Left lung (tissue), 10 donors: ENCODE results near the gene MLXIPL. TPM values are rescaled to one million over a fixed set of nuclear protein-coding genes. Genes with fewer than 3 reads are reported as not detected.

ENCODE experiments used
- ATAC-seq: fragments of 200-7000 bp; cut with Tn5 transposase; one replicate; pipeline ENCODE4 v1.9.1; 2020; ENCODE audit warnings: moderate library complexity
- DNase-seq, 4 donors: peaks; one replicate each; pipeline ENCODE4 v3.0.0-alpha.2; 2013 to 2020
- H3K27ac ChIP-seq, 2 donors: fragments of 200-600 bp; sonication (generic) in 1 of 2; one replicate each; pipeline versions ENCODE4 v1.5.0 to v1.8.0; 2020 to 2021
- H3K27me3 ChIP-seq, 2 donors: fragments of 200-600 bp; sonication (generic) in 1 of 2; one replicate each; pipeline versions ENCODE4 v1.5.0 to v1.8.0; 2020 to 2021
- H3K36me3 ChIP-seq, 2 donors: fragments of 200-600 bp; sonication (generic) in 1 of 2; one replicate each; pipeline versions ENCODE4 v1.5.0 to v1.8.0; 2020 to 2021
- H3K4me1 ChIP-seq, 2 donors: fragments of 200-600 bp; one replicate each; pipeline ENCODE4 v1.8.0; 2021
- H3K4me3 ChIP-seq, 2 donors: fragments of 200-600 bp; sonication (generic) in 1 of 2; one replicate each; pipeline versions ENCODE4 v1.5.0 to v1.8.0; 2020 to 2021; ENCODE audit warnings: mild to moderate bottlenecking in 1 of 2
- H3K9me3 ChIP-seq, 2 donors: fragments of 200-600 bp; sonication (generic) in 1 of 2; one replicate each; pipeline versions ENCODE4 v1.5.0 to v1.8.0; 2020 to 2021
- intact Hi-C, 2 donors: fragments of 100-400 bp; cut with DNase I; formaldehyde crosslinking; loops; one replicate each; pipeline versions ENCODE4 v1.11.2 to v1.14.2; 2022
- polyA plus RNA-seq, 6 donors: library from polyadenylated mRNA; unstranded; fragments of 120-200 nt; gene quantifications; one replicate each; pipeline ENCODE4 v1.2.1, GENCODE V29; 2013; ENCODE audit not compliant: insufficient read length in 6 of 6
- total RNA-seq, 2 donors: library from RNA; stranded (reverse); fragmentation: NEBNext Ultra II Directional; extraction: Animal tissue kit (Norgen Biotek cat#: 25700); gene quantifications; one replicate each; pipeline ENCODE4 v1.2.1, GENCODE V29; 2021
- TF ChIP-seq, protein P1 (sequence below), 2 donors: fragments of 200-600 bp; sonication (generic) in 1 of 2; IDR thresholded peaks; one replicate each; pipeline versions ENCODE4 v1.5.0 to v1.8.0; 2021; ENCODE audit warnings: antibody characterized with exemption in 2 of 2
- donor health status: DM: no; HTN: yes; CAD: no.
- donor health status: DM: no; HTN: no; CAD: no.

The MLXIPL gene
- total and polyA plus RNA-seq, 8 donors = 0.67 to 6.2 (median 2.5) TPM

DNA sequence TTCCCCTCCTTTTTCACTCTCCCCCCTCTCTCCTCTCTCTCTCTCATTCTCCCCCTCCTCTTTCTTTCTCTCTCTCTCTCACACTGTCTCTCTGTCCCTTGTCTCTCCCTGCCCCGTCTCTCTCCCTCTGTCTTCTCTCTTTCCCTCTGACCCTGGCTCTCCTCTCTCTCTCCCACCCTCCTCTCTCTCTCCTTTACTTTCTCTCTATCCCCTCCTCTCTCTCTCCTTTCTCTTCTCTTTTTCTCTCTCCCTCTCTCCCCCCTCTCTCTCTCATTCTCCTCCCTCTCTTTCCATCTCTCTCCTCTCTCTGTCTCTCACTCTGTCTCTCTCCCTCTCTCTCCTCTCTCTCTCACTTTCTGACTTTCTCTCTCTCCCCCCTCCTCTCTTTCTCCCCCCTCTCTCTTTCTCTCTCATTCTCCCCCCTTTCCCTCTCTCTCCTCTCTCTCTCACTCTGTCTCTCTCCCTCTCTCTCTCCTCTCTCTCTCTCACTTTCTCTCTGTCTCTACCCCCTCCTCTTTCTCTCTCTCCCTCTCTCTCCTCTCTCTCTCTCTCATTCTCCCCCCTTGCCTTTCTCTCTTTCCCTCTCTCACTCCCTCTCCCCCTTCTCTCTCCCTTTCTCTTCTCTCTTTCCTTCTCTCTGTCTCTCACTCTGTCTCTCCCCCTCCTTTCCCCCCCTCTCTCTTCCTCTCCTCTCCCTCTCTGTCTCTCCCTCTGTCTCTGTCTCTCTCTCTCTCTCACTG, 24.4 kb upstream of the MLXIPL start:
- DNase-seq (no peak), ATAC-seq (no peak)
- H3K27me3 ChIP-seq = peaks cover 18 to 95% of the 10 kb centered on the region in 2 donors
- no peaks in the 10 kb centered on the region for H3K9me3 ChIP-seq
- no peaks in the 10 kb centered on the region for H3K36me3 ChIP-seq
- H3K27ac ChIP-seq = no peak overlapping the region
- H3K4me1 ChIP-seq = peaks cover 0 to 8% of the 10 kb centered on the region in 2 donors
- intact Hi-C loops = no loop called here
- TF ChIP-seq, protein P1, sequence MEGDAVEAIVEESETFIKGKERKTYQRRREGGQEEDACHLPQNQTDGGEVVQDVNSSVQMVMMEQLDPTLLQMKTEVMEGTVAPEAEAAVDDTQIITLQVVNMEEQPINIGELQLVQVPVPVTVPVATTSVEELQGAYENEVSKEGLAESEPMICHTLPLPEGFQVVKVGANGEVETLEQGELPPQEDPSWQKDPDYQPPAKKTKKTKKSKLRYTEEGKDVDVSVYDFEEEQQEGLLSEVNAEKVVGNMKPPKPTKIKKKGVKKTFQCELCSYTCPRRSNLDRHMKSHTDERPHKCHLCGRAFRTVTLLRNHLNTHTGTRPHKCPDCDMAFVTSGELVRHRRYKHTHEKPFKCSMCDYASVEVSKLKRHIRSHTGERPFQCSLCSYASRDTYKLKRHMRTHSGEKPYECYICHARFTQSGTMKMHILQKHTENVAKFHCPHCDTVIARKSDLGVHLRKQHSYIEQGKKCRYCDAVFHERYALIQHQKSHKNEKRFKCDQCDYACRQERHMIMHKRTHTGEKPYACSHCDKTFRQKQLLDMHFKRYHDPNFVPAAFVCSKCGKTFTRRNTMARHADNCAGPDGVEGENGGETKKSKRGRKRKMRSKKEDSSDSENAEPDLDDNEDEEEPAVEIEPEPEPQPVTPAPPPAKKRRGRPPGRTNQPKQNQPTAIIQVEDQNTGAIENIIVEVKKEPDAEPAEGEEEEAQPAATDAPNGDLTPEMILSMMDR (IDR thresholded peaks at IDR 0.05) = no peak
- H3K4me3 ChIP-seq = no peak overlapping the region

GRCh38 chr7:73647725-73648592, 23.6 kb upstream of the MLXIPL start:
- Histone ChIP-seq H3K4me1 (peaks cover 0 to 8% of the 10 kb centered on the region in 2 donors), H3K9me3 (no peaks in the 10 kb centered on the region), H3K36me3 (no peaks in the 10 kb centered on the region), H3K27ac (no peak overlapping the region), H3K4me3 (peak overlapping the region; percentile 15 to 19), H3K27me3 (peaks cover 18 to 100% of the 10 kb centered on the region in 2 donors)
- DNase-seq (peak in 1 of 4 donors; percentile 21), ATAC-seq (peak; percentile 79)
- TF ChIP-seq, protein P1 (IDR thresholded peaks at IDR 0.05) = no peak
- intact Hi-C loops = no loop called here

DNA sequence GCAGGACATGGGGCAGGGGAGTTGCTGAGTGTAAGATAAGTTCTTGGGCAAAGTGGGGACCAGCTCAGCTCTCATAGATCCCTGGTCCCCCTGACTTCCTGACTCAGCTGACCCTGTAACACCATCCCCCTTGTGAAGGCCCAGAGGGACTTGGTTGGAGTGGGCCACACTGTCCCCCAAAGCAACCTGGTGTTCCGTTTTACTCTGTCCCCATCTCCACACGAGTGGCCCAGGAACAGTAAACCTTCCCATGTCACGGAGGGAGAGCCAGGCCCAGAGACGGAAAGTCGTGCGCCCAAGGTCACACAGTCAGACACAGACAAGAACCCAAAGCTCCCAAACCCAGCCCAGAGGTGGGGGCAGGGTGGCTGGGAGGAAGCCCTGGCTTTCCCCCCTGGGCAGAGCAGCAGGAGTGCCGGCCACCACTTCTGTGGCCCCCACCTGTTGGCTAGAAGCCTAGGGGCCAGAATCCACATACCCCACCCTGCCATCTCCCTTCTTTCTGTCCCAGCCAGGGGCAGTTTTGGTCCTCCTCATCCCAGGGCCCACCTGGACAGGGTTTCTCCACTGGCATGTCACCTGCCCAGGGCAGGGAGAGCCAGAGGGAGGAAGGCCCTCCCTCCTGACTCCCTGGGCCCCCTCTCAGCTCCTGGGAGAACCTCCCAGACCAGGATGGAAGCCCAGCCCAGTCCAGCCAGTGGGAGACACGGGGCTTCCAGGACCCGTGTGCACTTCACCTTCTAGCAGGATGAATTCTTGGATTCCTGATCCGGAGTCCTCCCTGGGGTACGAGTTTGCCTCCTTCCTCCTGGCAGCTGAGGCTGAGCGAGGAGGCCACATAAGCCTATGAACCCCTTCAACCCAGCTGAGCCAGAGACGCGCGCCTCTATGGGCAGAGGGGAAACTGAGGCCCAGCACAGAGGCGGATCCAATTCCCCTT, 22.7 kb upstream of the MLXIPL start:
- no peak for DNase-seq
- Histone ChIP-seq H3K27ac (no peak overlapping the region), H3K27me3 (peaks cover 18 to 96% of the 10 kb centered on the region in 2 donors), H3K36me3 (no peaks in the 10 kb centered on the region), H3K9me3 (peaks cover 0 to under 1% of the 10 kb centered on the region in 2 donors), H3K4me1 (peaks cover 0 to 8% of the 10 kb centered on the region in 2 donors), H3K4me3 (no peak overlapping the region)
- intact Hi-C loops = no loop called here
- no peak for ATAC-seq
- TF ChIP-seq, protein P1 (IDR thresholded peaks at IDR 0.05) = no peak

- peaks cover 0 to 14% of the 10 kb centered on the region in 2 donors for H3K9me3 ChIP-seq
- no peak for ATAC-seq
- H3K4me1 ChIP-seq = peaks cover 0 to 8% of the 10 kb centered on the region in 2 donors
- TF ChIP-seq, protein P1 (IDR thresholded peaks at IDR 0.05) = no peak
- intact Hi-C loops = no loop called here
- H3K27me3 ChIP-seq = peaks cover 18 to 83% of the 10 kb centered on the region in 2 donors
- no peaks in the 10 kb centered on the region for H3K36me3 ChIP-seq
- no peak overlapping the region for H3K27ac ChIP-seq
- H3K4me3 ChIP-seq = no peak overlapping the region
- DNase-seq = no peak
These were observed 21.4 kb upstream of the MLXIPL start for GRCh38 chr7:73645643-73646174.
